Measurements from ENCODE around the gene TTLL11.

- TF ChIP-seq POLR2AphosphoS5 (IDR thresholded peaks at IDR 0.05; ENCODE audit: low read depth, low read length), result no peak
- TF ChIP-seq POLR2A (IDR thresholded peaks at IDR 0.05; ENCODE audit: low read depth, low read length), result no peak
- no peak for TF ChIP-seq SPI1 (IDR thresholded peaks at IDR 0.05; ENCODE audit: low read depth, low read length)
- TF ChIP-seq POU2F2 (IDR thresholded peaks at IDR 0.05; ENCODE audit: low read depth, low read length), result no peak
- no peak for TF ChIP-seq PAX5 (IDR thresholded peaks at IDR 0.05; ENCODE audit: insufficient read depth, low read length, severe bottlenecking)
These were observed 101.8 kb downstream of the TTLL11 start for GRCh38 chr9:121991307-121991661.

All from GM12891 (cell line).